Stimulated activated naive CD8-positive, alpha-beta T cell treated with anti-CD3 and anti-CD28 coated beads, Interleukin-15, amount 100 ng/mL, for 72 hours (primary cell): ENCODE results near the gene IL1RAPL2.
"Not testable (repeated sequence)": the region's sequence is repeated elsewhere in the genome, so short reads cannot be mapped to it uniquely, and the experiment has no call there.

Experiments used
- ATAC-seq: fragments of 150-1000 bp; cut with Tn5 transposase; 2 replicates; pipeline ENCODE4 v1.10.0; 2021; ENCODE audit warnings: mild to moderate bottlenecking, moderate library complexity
- DNase-seq, 2 donors: peaks; one replicate each; pipeline ENCODE4 v3.0.0; 2021 to 2022
- H3K27ac Mint-ChIP-seq, 2 donors: one replicate each; pipeline ENCODE4 v1.8.0; 2022; ENCODE audit warnings: mild to moderate bottlenecking in 2 of 2, mixed read lengths in 2 of 2, moderate library complexity in 2 of 2
- H3K27me3 Mint-ChIP-seq: one replicate; pipeline ENCODE4 v1.8.0; 2022; ENCODE audit warnings: mixed read lengths
- H3K4me1 Mint-ChIP-seq: one replicate; pipeline ENCODE4 v1.8.0; 2022; ENCODE audit warnings: mild to moderate bottlenecking, mixed read lengths
- H3K4me3 Mint-ChIP-seq, 2 donors: one replicate each; pipeline ENCODE4 v1.8.0; 2022; ENCODE audit warnings: mild to moderate bottlenecking in 2 of 2, mixed read lengths in 2 of 2, moderate library complexity in 1 of 2
- H3K9me3 Mint-ChIP-seq, 2 donors: one replicate each; pipeline ENCODE4 v1.8.0; 2022; ENCODE audit warnings: mixed read lengths in 2 of 2

IL1RAPL2 gene

DNA sequence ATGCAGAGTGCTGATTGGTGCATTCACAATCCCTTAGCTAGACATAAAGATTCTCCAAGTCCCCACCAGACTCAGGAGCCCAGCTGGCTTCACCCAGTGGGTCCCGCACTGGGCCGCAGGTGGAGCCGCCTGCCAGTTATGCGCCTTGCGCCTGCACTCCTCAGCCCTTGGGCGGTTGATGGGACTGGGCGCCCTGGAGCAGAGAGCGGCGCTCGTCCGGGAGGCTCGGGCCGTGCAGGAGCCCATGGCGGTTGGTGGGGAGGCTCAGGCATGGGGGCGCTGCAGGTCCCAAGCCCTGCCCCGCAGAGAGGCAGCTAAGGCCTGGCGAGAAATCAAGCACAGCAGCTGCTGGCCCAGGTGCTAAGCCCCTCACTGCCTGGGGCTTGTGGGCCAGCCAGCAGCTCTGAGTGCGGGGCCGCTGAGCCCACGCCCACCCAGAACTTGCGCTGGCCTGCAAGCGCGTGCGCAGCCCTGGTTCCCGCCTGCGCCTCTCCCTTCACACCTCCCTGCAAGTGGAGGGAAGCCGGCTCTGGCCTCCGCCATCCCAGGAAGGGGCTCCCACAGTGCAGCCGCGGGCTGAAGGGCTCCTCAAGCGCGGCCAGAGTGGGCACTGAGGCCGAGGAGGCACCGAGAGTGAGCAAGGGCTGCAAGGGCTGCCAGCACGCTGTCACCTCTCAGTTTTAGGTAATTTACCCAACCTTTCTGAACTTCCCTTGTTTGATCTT, 549.8 kb downstream of the IL1RAPL2 start:
- H3K4me1 Mint-ChIP-seq, H3K27ac Mint-ChIP-seq, H3K9me3 Mint-ChIP-seq, H3K27me3 Mint-ChIP-seq, H3K4me3 Mint-ChIP-seq, DNase-seq, ATAC-seq: not testable (repeated sequence)

DNA sequence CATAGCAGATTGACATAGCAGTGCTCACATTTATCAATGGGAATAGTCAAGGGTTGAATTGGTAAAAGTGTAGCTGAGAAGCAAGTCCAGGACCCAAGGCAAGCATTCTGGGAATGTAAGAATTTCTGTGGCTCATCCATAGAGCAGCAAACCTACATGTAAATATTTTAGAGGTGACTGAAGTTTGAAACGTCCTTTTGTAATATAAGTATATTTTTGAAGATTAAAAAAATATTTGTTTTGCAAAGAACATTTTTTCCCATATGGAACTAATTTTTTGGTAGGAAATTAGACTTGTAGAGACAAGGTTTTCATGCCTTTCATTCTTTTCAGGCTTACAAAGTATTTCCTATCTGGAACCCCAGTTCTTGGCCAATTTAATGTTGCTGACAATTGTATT, 550.5 kb downstream of the IL1RAPL2 start:
- ATAC-seq (no peak), DNase-seq (no peak)
- Mint-ChIP-seq H3K9me3 (no peaks in the 10 kb centered on the region), H3K27ac (no peak overlapping the region), H3K4me1 (no peaks in the 10 kb centered on the region), H3K4me3 (no peak overlapping the region), H3K27me3 (no peaks in the 10 kb centered on the region)

GRCh38 chrX:105117621-105118020, 551.6 kb downstream of the IL1RAPL2 start:
- no peak overlapping the region for H3K27ac Mint-ChIP-seq
- H3K4me3 Mint-ChIP-seq, result no peak overlapping the region
- no peaks in the 10 kb centered on the region for H3K27me3 Mint-ChIP-seq
- no peak for ATAC-seq
- H3K4me1 Mint-ChIP-seq, result no peaks in the 10 kb centered on the region
- DNase-seq, result no peak
- H3K9me3 Mint-ChIP-seq, result no peaks in the 10 kb centered on the region

- no peaks in the 10 kb centered on the region for H3K27me3 Mint-ChIP-seq
Observed at GRCh38 chrX:105120463-105120862, 554.5 kb downstream of the IL1RAPL2 start.

DNA sequence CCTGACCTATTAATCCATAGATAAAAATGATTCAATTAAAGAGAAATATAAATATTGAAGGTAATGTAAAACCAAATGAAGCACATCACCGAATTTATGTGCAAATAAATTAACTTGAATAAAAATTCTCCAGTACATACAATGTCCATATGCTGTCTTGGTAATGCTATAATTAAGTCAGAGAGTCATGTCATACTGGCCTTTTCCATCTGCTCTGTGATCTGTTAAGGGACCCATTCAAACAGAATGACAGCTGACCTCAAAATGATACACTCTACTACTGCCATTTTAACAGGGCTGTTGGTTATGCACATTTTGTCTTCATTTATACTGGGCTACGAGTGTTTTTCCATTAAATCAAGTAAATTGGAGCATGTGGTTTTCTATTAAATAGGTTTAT, 555.2 kb downstream of the IL1RAPL2 start:
- Mint-ChIP-seq H3K4me1 (no peaks in the 10 kb centered on the region), H3K27me3 (no peaks in the 10 kb centered on the region), H3K27ac (no peak overlapping the region), H3K9me3 (no peaks in the 10 kb centered on the region), H3K4me3 (no peak overlapping the region)
- no peak for ATAC-seq
- DNase-seq, result no peak

More at GRCh38 chrX:105120463-105120862, 554.5 kb downstream of the IL1RAPL2 start:
- H3K27ac Mint-ChIP-seq, result no peak overlapping the region
- no peaks in the 10 kb centered on the region for H3K9me3 Mint-ChIP-seq
- no peaks in the 10 kb centered on the region for H3K4me1 Mint-ChIP-seq
- no peak for ATAC-seq
- no peak overlapping the region for H3K4me3 Mint-ChIP-seq
- no peak for DNase-seq

GRCh38 chrX:105126201-105126600, 560.2 kb downstream of the IL1RAPL2 start:
- H3K27me3 Mint-ChIP-seq, result no peaks in the 10 kb centered on the region
- H3K9me3 Mint-ChIP-seq, result no peaks in the 10 kb centered on the region
- H3K27ac Mint-ChIP-seq, result no peak overlapping the region
- ATAC-seq, result no peak
- H3K4me1 Mint-ChIP-seq, result no peaks in the 10 kb centered on the region
- no peak overlapping the region for H3K4me3 Mint-ChIP-seq
- DNase-seq, result no peak

GRCh38 chrX:105134273-105134672, 568.3 kb downstream of the IL1RAPL2 start:
- Mint-ChIP-seq H3K27me3 (no peaks in the 10 kb centered on the region), H3K27ac (no peak overlapping the region), H3K9me3 (no peaks in the 10 kb centered on the region), H3K4me3 (no peak overlapping the region), H3K4me1 (no peaks in the 10 kb centered on the region)
- DNase-seq (no peak), ATAC-seq (no peak)

DNA sequence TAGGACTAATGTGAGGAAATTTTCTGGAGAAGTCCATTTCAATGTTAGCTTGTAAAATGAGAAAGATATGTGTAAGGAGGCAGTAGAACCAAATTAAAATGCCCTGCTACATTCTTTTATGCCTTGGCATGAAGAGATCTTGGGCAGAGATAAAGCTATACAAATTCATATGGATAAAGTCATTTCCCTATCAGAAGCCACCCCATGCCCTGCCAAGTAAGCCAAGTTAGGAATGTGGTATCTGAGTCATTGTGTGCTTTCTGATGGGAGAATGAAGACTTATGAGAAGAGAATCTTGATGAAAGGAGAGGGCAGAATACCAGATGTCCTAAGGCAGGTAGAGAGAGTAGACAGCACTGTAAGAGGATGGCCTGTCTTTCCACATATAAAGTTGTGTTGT, 570.8 kb downstream of the IL1RAPL2 start:
- H3K4me3 Mint-ChIP-seq, result no peak overlapping the region
- DNase-seq (no peak), ATAC-seq (no peak)
- H3K4me1 Mint-ChIP-seq, result no peaks in the 10 kb centered on the region
- no peak overlapping the region for H3K27ac Mint-ChIP-seq
- H3K27me3 Mint-ChIP-seq, result no peaks in the 10 kb centered on the region
- no peaks in the 10 kb centered on the region for H3K9me3 Mint-ChIP-seq

- ATAC-seq (no peak), DNase-seq (no peak)
- Mint-ChIP-seq H3K9me3 (no peaks in the 10 kb centered on the region), H3K4me1 (no peaks in the 10 kb centered on the region), H3K27ac (no peak overlapping the region), H3K27me3 (no peaks in the 10 kb centered on the region), H3K4me3 (no peak overlapping the region)
Observed at GRCh38 chrX:105150036-105150435, 584.0 kb downstream of the IL1RAPL2 start.

DNA sequence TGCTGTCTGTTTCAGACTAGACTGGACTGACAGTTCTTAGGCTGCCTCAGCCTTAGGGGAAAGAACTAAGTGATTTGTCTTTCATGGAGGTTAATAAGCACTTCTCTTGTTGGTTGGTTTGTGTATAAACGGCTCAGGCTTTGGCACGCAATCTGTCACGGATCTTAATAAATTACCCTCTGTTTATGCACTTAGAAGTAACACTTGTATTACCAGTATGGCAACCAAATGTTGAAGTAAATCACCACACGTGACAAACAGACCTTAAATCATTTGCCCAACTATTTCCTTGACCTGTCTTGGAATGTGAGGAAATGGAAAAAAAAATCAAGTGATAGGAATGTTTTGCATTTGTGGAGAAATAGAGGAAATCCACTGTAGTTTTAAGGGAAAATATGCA, 584.6 kb downstream of the IL1RAPL2 start:
- Mint-ChIP-seq H3K27me3 (no peaks in the 10 kb centered on the region), H3K9me3 (peaks cover 0 to 4% of the 10 kb centered on the region in 2 donors), H3K27ac (no peak overlapping the region), H3K4me3 (no peak overlapping the region), H3K4me1 (no peaks in the 10 kb centered on the region)
- DNase-seq (no peak), ATAC-seq (no peak)

- Mint-ChIP-seq H3K27me3 (no peaks in the 10 kb centered on the region), H3K27ac (no peak overlapping the region), H3K9me3 (no peaks in the 10 kb centered on the region), H3K4me1 (no peaks in the 10 kb centered on the region), H3K4me3 (no peak overlapping the region)
- DNase-seq (no peak), ATAC-seq (no peak)
Observed at GRCh38 chrX:105167233-105167632, 601.2 kb downstream of the IL1RAPL2 start.

- H3K27me3 Mint-ChIP-seq, result no peaks in the 10 kb centered on the region
- DNase-seq, result no peak
Observed at GRCh38 chrX:105168577-105168976, 602.6 kb downstream of the IL1RAPL2 start.

DNA sequence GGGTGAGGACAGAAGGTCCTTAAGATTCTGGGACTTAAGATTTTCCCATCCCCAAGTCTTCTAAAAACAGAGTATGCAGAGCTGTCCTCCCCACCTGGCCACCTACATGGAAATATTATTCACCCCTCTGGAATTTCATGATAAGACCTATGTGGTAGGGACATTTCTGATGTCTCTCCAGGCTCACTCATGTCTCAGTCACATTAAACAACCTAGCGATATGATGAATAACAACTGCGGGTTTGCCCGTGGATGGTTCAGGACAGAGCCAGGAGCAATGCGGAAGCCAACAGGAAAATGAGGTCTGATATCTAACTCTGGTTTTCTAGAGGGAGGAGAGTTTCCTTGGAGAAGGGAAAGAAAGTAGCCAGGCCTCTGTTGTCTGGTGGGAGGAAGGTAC, 607.1 kb downstream of the IL1RAPL2 start:
- no peak overlapping the region for H3K27ac Mint-ChIP-seq
- no peaks in the 10 kb centered on the region for H3K27me3 Mint-ChIP-seq
- H3K4me3 Mint-ChIP-seq, result no peak overlapping the region
- H3K4me1 Mint-ChIP-seq, result no peaks in the 10 kb centered on the region
- ATAC-seq, result no peak
- DNase-seq, result no peak
- no peaks in the 10 kb centered on the region for H3K9me3 Mint-ChIP-seq

More at GRCh38 chrX:105168577-105168976, 602.6 kb downstream of the IL1RAPL2 start:
- no peak overlapping the region for H3K27ac Mint-ChIP-seq
- H3K4me1 Mint-ChIP-seq, result no peaks in the 10 kb centered on the region
- ATAC-seq, result no peak
- H3K9me3 Mint-ChIP-seq, result no peaks in the 10 kb centered on the region
- H3K4me3 Mint-ChIP-seq, result no peak overlapping the region

- H3K4me3 Mint-ChIP-seq, result no peak overlapping the region
- H3K27me3 Mint-ChIP-seq, result no peaks in the 10 kb centered on the region
- no peak overlapping the region for H3K27ac Mint-ChIP-seq
- no peak for ATAC-seq
- no peaks in the 10 kb centered on the region for H3K4me1 Mint-ChIP-seq
- no peak for DNase-seq
- H3K9me3 Mint-ChIP-seq, result no peaks in the 10 kb centered on the region
Observed at GRCh38 chrX:105179644-105180043, 613.6 kb downstream of the IL1RAPL2 start.

- no peak for DNase-seq
- Mint-ChIP-seq H3K9me3 (no peaks in the 10 kb centered on the region), H3K4me1 (no peaks in the 10 kb centered on the region), H3K27ac (no peak overlapping the region), H3K27me3 (peaks cover 7% of the 10 kb centered on the region), H3K4me3 (no peak overlapping the region)
- no peak for ATAC-seq
Observed at GRCh38 chrX:105189093-105189492, 623.1 kb downstream of the IL1RAPL2 start.

- ATAC-seq (no peak), DNase-seq (no peak)
- H3K4me1 Mint-ChIP-seq, result no peaks in the 10 kb centered on the region
- H3K27me3 Mint-ChIP-seq, result peaks cover 7% of the 10 kb centered on the region
- H3K27ac Mint-ChIP-seq, result no peak overlapping the region
- no peaks in the 10 kb centered on the region for H3K9me3 Mint-ChIP-seq
- no peak overlapping the region for H3K4me3 Mint-ChIP-seq
Observed at GRCh38 chrX:105190252-105190853, 624.4 kb downstream of the IL1RAPL2 start.

- Mint-ChIP-seq H3K9me3 (no peaks in the 10 kb centered on the region), H3K4me3 (no peak overlapping the region), H3K4me1 (no peaks in the 10 kb centered on the region), H3K27ac (no peak overlapping the region), H3K27me3 (no peaks in the 10 kb centered on the region)
- ATAC-seq (no peak), DNase-seq (no peak)
Observed at GRCh38 chrX:105191878-105192277, 625.9 kb downstream of the IL1RAPL2 start.
